Measurements from ENCODE around the gene LGALS12. TPM values are rescaled to one million over a fixed set of nuclear protein-coding genes. Genes with fewer than 3 reads are reported as not detected.
"Not testable (repeated sequence)": the region's sequence is repeated elsewhere in the genome, so short reads cannot be mapped to it uniquely, and the experiment has no call there.

Gene LGALS12
- polyA plus RNA-seq, 3 donors from 2014 or later: 1.7 TPM; not detected in 2

GRCh38 chr11:63547061-63547460 lies 41.2 kb downstream of the LGALS12 start:
- H3K4me3 Mint-ChIP-seq: no peak overlapping the region
- no peak for DNase-seq
- peaks cover 51 to 62% of the 10 kb centered on the region in 2 donors for H3K4me1 Mint-ChIP-seq
- H3K36me3 Mint-ChIP-seq: peaks cover 21 to 38% (median 29%) of the 10 kb centered on the region in 3 donors
- H3K27me3 Mint-ChIP-seq (ENCODE audit: low read depth in 3 of 3): peaks cover 1 to 3% (median 1%) of the 10 kb centered on the region in 3 donors
- peak overlapping the region; percentile 47 to 86 (median 58) for H3K27ac Mint-ChIP-seq
- H3K9me3 Mint-ChIP-seq: no peaks in the 10 kb centered on the region

- peak overlapping the region in 5 of 6 donors; percentile 54 to 78 (median 70) for H3K27ac Mint-ChIP-seq
These were observed 42.3 kb downstream of the LGALS12 start for GRCh38 chr11:63548178-63548577.

GRCh38 chr11:63549411-63549810 lies 43.5 kb downstream of the LGALS12 start:
- H3K4me1 Mint-ChIP-seq: peaks cover 54 to 62% of the 10 kb centered on the region in 2 donors
- H3K9me3 Mint-ChIP-seq: no peaks in the 10 kb centered on the region
- H3K4me3 Mint-ChIP-seq: peak overlapping the region in 4 of 5 donors; percentile 46 to 71 (median 63)
- peaks cover 9 to 24% (median 23%) of the 10 kb centered on the region in 3 donors for H3K36me3 Mint-ChIP-seq
- no peak for DNase-seq
- peaks cover 3 to 8% (median 4%) of the 10 kb centered on the region in 3 donors for H3K27me3 Mint-ChIP-seq (ENCODE audit: low read depth in 3 of 3)
- H3K27ac Mint-ChIP-seq: peak overlapping the region; percentile 56 to 95 (median 84)

More at GRCh38 chr11:63548178-63548577, 42.3 kb downstream of the LGALS12 start:
- peaks cover 53 to 62% of the 10 kb centered on the region in 2 donors for H3K4me1 Mint-ChIP-seq
- no peaks in the 10 kb centered on the region for H3K9me3 Mint-ChIP-seq
- peaks cover 14 to 32% (median 29%) of the 10 kb centered on the region in 3 donors for H3K36me3 Mint-ChIP-seq
- peaks cover 1 to 6% (median 3%) of the 10 kb centered on the region in 3 donors for H3K27me3 Mint-ChIP-seq (ENCODE audit: low read depth in 3 of 3)
- no peak for DNase-seq
- H3K4me3 Mint-ChIP-seq: no peak overlapping the region

- Mint-ChIP-seq H3K36me3 (peaks cover 9 to 23% (median 21%) of the 10 kb centered on the region in 3 donors), H3K27ac (peak overlapping the region in 4 of 6 donors; percentile 94 to 98 (median 96)), H3K4me1 (peaks cover 57 to 66% of the 10 kb centered on the region in 2 donors), H3K4me3 (peak overlapping the region in 2 of 5 donors; percentile 87 to 93)
- not testable (repeated sequence) for H3K27me3 Mint-ChIP-seq (ENCODE audit: low read depth in 3 of 3); DNase-seq; H3K9me3 Mint-ChIP-seq
These were observed 44.3 kb downstream of the LGALS12 start for GRCh38 chr11:63550156-63550700.

- peaks cover 63 to 75% of the 10 kb centered on the region in 2 donors for H3K4me1 Mint-ChIP-seq
These were observed 45.4 kb downstream of the LGALS12 start for GRCh38 chr11:63551091-63551888.

GRCh38 chr11:63551889-63552266 lies 46.0 kb downstream of the LGALS12 start:
- Mint-ChIP-seq H3K4me3 (peak overlapping the region; percentile 85 to 93 (median 88)), H3K27me3 (ENCODE audit: low read depth in 3 of 3) (peaks cover 2 to 7% (median 4%) of the 10 kb centered on the region in 3 donors), H3K4me1 (peaks cover 63 to 80% of the 10 kb centered on the region in 2 donors), H3K9me3 (no peaks in the 10 kb centered on the region), H3K27ac (peak overlapping the region; percentile 94 to 98 (median 97)), H3K36me3 (peaks cover under 1 to 13% (median 11%) of the 10 kb centered on the region in 3 donors)
- DNase-seq: peak; percentile 56 to 60 (median 56)

More at GRCh38 chr11:63551091-63551888, 45.4 kb downstream of the LGALS12 start:
- peak overlapping the region; percentile 94 to 98 (median 97) for H3K27ac Mint-ChIP-seq
- H3K9me3 Mint-ChIP-seq: no peaks in the 10 kb centered on the region
- peaks cover 6 to 18% (median 17%) of the 10 kb centered on the region in 3 donors for H3K36me3 Mint-ChIP-seq
- H3K27me3 Mint-ChIP-seq (ENCODE audit: low read depth in 3 of 3): peaks cover 2 to 7% (median 4%) of the 10 kb centered on the region in 3 donors
- H3K4me3 Mint-ChIP-seq: peak overlapping the region; percentile 85 to 93 (median 88)
- peak; percentile 47 to 69 (median 48) for DNase-seq

- peak overlapping the region; percentile 94 to 98 (median 97) for H3K27ac Mint-ChIP-seq
- no peak for DNase-seq
- H3K4me1 Mint-ChIP-seq: peaks cover 66 to 73% of the 10 kb centered on the region in 2 donors
- no peaks in the 10 kb centered on the region for H3K9me3 Mint-ChIP-seq
- H3K27me3 Mint-ChIP-seq (ENCODE audit: low read depth in 3 of 3): peaks cover 2 to 7% (median 4%) of the 10 kb centered on the region in 3 donors
- H3K4me3 Mint-ChIP-seq: peak overlapping the region; percentile 85 to 93 (median 88)
- peaks cover 0 to 8% (median 6%) of the 10 kb centered on the region in 3 donors for H3K36me3 Mint-ChIP-seq
These were observed 47.0 kb downstream of the LGALS12 start for GRCh38 chr11:63552921-63553320.

- Mint-ChIP-seq H3K27ac (peak overlapping the region; percentile 94 to 98 (median 97)), H3K4me3 (peak overlapping the region; percentile 85 to 93 (median 88)), H3K27me3 (ENCODE audit: low read depth in 3 of 3) (peaks cover 2 to 7% (median 4%) of the 10 kb centered on the region in 3 donors), H3K4me1 (peaks cover 64 to 73% of the 10 kb centered on the region in 2 donors), H3K36me3 (peaks cover 0 to 8% (median 0%) of the 10 kb centered on the region in 3 donors), H3K9me3 (no peaks in the 10 kb centered on the region)
- DNase-seq: peak; percentile 82 to 85 (median 82)
These were observed 47.9 kb downstream of the LGALS12 start for GRCh38 chr11:63553759-63554158.

GRCh38 chr11:63554877-63555223 lies 49.0 kb downstream of the LGALS12 start:
- H3K4me1 Mint-ChIP-seq: peaks cover 57 to 66% of the 10 kb centered on the region in 2 donors

GRCh38 chr11:63556404-63557013 lies 50.6 kb downstream of the LGALS12 start:
- peaks cover 3 to 12% (median 5%) of the 10 kb centered on the region in 3 donors for H3K27me3 Mint-ChIP-seq (ENCODE audit: low read depth in 3 of 3)
- no peak for DNase-seq
- peak overlapping the region in 1 of 5 donors; percentile 43 for H3K4me3 Mint-ChIP-seq
- H3K4me1 Mint-ChIP-seq: peaks cover 61 to 72% of the 10 kb centered on the region in 2 donors
- no peaks in the 10 kb centered on the region for H3K9me3 Mint-ChIP-seq
- H3K36me3 Mint-ChIP-seq: no peaks in the 10 kb centered on the region
- peak overlapping the region in 4 of 6 donors; percentile 7 to 98 (median 58) for H3K27ac Mint-ChIP-seq

More at GRCh38 chr11:63554877-63555223, 49.0 kb downstream of the LGALS12 start:
- Mint-ChIP-seq H3K36me3 (peaks cover 0 to 8% (median 0%) of the 10 kb centered on the region in 3 donors), H3K9me3 (no peaks in the 10 kb centered on the region), H3K27me3 (ENCODE audit: low read depth in 3 of 3) (peaks cover 2 to 8% (median 2%) of the 10 kb centered on the region in 3 donors), H3K27ac (peak overlapping the region; percentile 94 to 98 (median 97)), H3K4me3 (peak overlapping the region; percentile 6 to 93 (median 87))
- no peak for DNase-seq

- no peak for DNase-seq
- Mint-ChIP-seq H3K36me3 (no peaks in the 10 kb centered on the region), H3K27me3 (ENCODE audit: low read depth in 3 of 3) (peaks cover 3 to 6% (median 5%) of the 10 kb centered on the region in 3 donors), H3K4me1 (peaks cover 55 to 71% of the 10 kb centered on the region in 2 donors), H3K9me3 (no peaks in the 10 kb centered on the region), H3K27ac (peak overlapping the region in 1 of 6 donors; percentile 83), H3K4me3 (no peak overlapping the region)
These were observed 51.7 kb downstream of the LGALS12 start for GRCh38 chr11:63557570-63557969.

- Mint-ChIP-seq H3K27me3 (ENCODE audit: low read depth in 3 of 3) (peaks cover 3 to 6% (median 5%) of the 10 kb centered on the region in 3 donors), H3K9me3 (no peaks in the 10 kb centered on the region), H3K36me3 (no peaks in the 10 kb centered on the region), H3K4me1 (peaks cover 50 to 67% of the 10 kb centered on the region in 2 donors), H3K4me3 (no peak overlapping the region), H3K27ac (peak overlapping the region in 1 of 6 donors; percentile 35)
- no peak for DNase-seq
These were observed 52.7 kb downstream of the LGALS12 start for GRCh38 chr11:63558459-63559157.
